ENCODE results near the gene USP12.

Gene USP12

GRCh38 chr13:27047081-27047480, 124.5 kb downstream of the USP12 start:
- no peak for TF ChIP-seq SIN3A (IDR thresholded peaks at IDR 0.05; ENCODE audit: borderline replicate concordance, insufficient read depth, low read length)
- no peak for TF ChIP-seq FOXP2 (optimal IDR thresholded peaks at IDR 0.05; ENCODE audit: borderline replicate concordance, extremely low read depth, extremely low read length, insufficient read depth)
- no peak for TF ChIP-seq TAF1 (IDR thresholded peaks at IDR 0.05; ENCODE audit: borderline replicate concordance, insufficient read depth, low read length)
- no peak for TF ChIP-seq POLR2AphosphoS5 (IDR thresholded peaks at IDR 0.05; ENCODE audit: low read depth, low read length)
- TF ChIP-seq, protein P1, sequence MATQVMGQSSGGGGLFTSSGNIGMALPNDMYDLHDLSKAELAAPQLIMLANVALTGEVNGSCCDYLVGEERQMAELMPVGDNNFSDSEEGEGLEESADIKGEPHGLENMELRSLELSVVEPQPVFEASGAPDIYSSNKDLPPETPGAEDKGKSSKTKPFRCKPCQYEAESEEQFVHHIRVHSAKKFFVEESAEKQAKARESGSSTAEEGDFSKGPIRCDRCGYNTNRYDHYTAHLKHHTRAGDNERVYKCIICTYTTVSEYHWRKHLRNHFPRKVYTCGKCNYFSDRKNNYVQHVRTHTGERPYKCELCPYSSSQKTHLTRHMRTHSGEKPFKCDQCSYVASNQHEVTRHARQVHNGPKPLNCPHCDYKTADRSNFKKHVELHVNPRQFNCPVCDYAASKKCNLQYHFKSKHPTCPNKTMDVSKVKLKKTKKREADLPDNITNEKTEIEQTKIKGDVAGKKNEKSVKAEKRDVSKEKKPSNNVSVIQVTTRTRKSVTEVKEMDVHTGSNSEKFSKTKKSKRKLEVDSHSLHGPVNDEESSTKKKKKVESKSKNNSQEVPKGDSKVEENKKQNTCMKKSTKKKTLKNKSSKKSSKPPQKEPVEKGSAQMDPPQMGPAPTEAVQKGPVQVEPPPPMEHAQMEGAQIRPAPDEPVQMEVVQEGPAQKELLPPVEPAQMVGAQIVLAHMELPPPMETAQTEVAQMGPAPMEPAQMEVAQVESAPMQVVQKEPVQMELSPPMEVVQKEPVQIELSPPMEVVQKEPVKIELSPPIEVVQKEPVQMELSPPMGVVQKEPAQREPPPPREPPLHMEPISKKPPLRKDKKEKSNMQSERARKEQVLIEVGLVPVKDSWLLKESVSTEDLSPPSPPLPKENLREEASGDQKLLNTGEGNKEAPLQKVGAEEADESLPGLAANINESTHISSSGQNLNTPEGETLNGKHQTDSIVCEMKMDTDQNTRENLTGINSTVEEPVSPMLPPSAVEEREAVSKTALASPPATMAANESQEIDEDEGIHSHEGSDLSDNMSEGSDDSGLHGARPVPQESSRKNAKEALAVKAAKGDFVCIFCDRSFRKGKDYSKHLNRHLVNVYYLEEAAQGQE (IDR thresholded peaks at IDR 0.05; ENCODE audit: insufficient read depth in 1 of 2, low read depth in 2 of 2, low read length in 2 of 2) = no peak

GRCh38 chr13:27044837-27045570, 126.6 kb downstream of the USP12 start:
- TF ChIP-seq FOXP2 (optimal IDR thresholded peaks at IDR 0.05; ENCODE audit: borderline replicate concordance, extremely low read depth, extremely low read length, insufficient read depth) (no peak), SIN3A (IDR thresholded peaks at IDR 0.05; ENCODE audit: borderline replicate concordance, insufficient read depth, low read length) (no peak), POLR2AphosphoS5 (IDR thresholded peaks at IDR 0.05; ENCODE audit: low read depth, low read length) (no peak), TAF1 (IDR thresholded peaks at IDR 0.05; ENCODE audit: borderline replicate concordance, insufficient read depth, low read length) (no peak)
- TF ChIP-seq, protein P1 (IDR thresholded peaks at IDR 0.05; ENCODE audit: insufficient read depth in 1 of 2, low read depth in 2 of 2, low read length in 2 of 2) = no peak

- TF ChIP-seq POLR2AphosphoS5 (IDR thresholded peaks at IDR 0.05; ENCODE audit: low read depth, low read length) (no peak), SIN3A (IDR thresholded peaks at IDR 0.05; ENCODE audit: borderline replicate concordance, insufficient read depth, low read length) (no peak), TAF1 (IDR thresholded peaks at IDR 0.05; ENCODE audit: borderline replicate concordance, insufficient read depth, low read length) (no peak), FOXP2 (optimal IDR thresholded peaks at IDR 0.05; ENCODE audit: borderline replicate concordance, extremely low read depth, extremely low read length, insufficient read depth) (no peak)
- TF ChIP-seq, protein P1 (IDR thresholded peaks at IDR 0.05; ENCODE audit: insufficient read depth in 1 of 2, low read depth in 2 of 2, low read length in 2 of 2) = no peak
Measured at GRCh38 chr13:27043013-27043412, 128.6 kb downstream of the USP12 start.

GRCh38 chr13:27041341-27041740, 130.3 kb downstream of the USP12 start:
- TF ChIP-seq POLR2AphosphoS5 (IDR thresholded peaks at IDR 0.05; ENCODE audit: low read depth, low read length) (no peak), FOXP2 (optimal IDR thresholded peaks at IDR 0.05; ENCODE audit: borderline replicate concordance, extremely low read depth, extremely low read length, insufficient read depth) (no peak), SIN3A (IDR thresholded peaks at IDR 0.05; ENCODE audit: borderline replicate concordance, insufficient read depth, low read length) (no peak), TAF1 (IDR thresholded peaks at IDR 0.05; ENCODE audit: borderline replicate concordance, insufficient read depth, low read length) (no peak)
- TF ChIP-seq, protein P1 (IDR thresholded peaks at IDR 0.05; ENCODE audit: insufficient read depth in 1 of 2, low read depth in 2 of 2, low read length in 2 of 2) = no peak
